KMS-11 (cell line): Measurements from ENCODE around the gene HELB.

Experiments used
- H2AFZ ChIP-seq: fragments of 200-600 bp; sonication (generic); 2 replicates; pipeline ENCODE4 v1.6.1; 2016; ENCODE audit warnings: antibody characterized with exemption, mixed run types, low read depth
- H3K27ac ChIP-seq: fragments of 200-600 bp; sonication (generic); 2 replicates; pipeline ENCODE4 v1.6.1; 2016; ENCODE audit warnings: mild to moderate bottlenecking, mixed run types
- H3K27me3 ChIP-seq: fragments of 200-600 bp; sonication (generic); 2 replicates; pipeline ENCODE4 v1.6.1; 2017; ENCODE audit warnings: mild to moderate bottlenecking, low read depth, mixed run types, moderate library complexity; ENCODE audit not compliant: insufficient read depth
- H3K36me3 ChIP-seq: fragments of 200-600 bp; sonication (generic); 2 replicates; pipeline ENCODE4 v1.6.1; 2017; ENCODE audit warnings: mild to moderate bottlenecking, mixed run types; ENCODE audit not compliant: insufficient read depth
- H3K4me1 ChIP-seq: fragments of 200-600 bp; sonication (generic); 2 replicates; pipeline ENCODE4 v1.6.1; 2016; ENCODE audit warnings: mild to moderate bottlenecking, low read depth, mixed run types; ENCODE audit not compliant: poor library complexity, severe bottlenecking
- H3K4me2 ChIP-seq: fragments of 200-600 bp; sonication (generic); 2 replicates; pipeline ENCODE4 v1.7.0; 2016; ENCODE audit warnings: mild to moderate bottlenecking, mixed run types
- H3K4me3 ChIP-seq: fragments of 200-600 bp; sonication (generic); IDR thresholded peaks from 2 replicates; pipeline ENCODE4 v1.6.1; 2017; ENCODE audit warnings: low read depth, low read length, mixed read lengths; ENCODE audit not compliant: insufficient read depth
- H3K79me2 ChIP-seq: fragments of 200-600 bp; sonication (generic); 2 replicates; pipeline ENCODE4 v1.6.1; 2016; ENCODE audit warnings: low read depth, mixed run types; ENCODE audit not compliant: insufficient read depth
- H3K9ac ChIP-seq: fragments of 200-600 bp; sonication (generic); 2 replicates; pipeline ENCODE4 v1.6.1; 2016; ENCODE audit warnings: mild to moderate bottlenecking, mixed run types
- H4K20me1 ChIP-seq: fragments of 200-600 bp; sonication (generic); 2 replicates; pipeline ENCODE4 v1.6.1; 2016; ENCODE audit warnings: mild to moderate bottlenecking, mixed run types; ENCODE audit not compliant: insufficient read depth
- CTCF ChIP-seq: fragments of 200-600 bp; sonication (generic); conservative IDR thresholded peaks from 2 replicates; pipeline ENCODE4 v1.6.1; 2017; ENCODE audit warnings: low read depth, mild to moderate bottlenecking, antibody characterized with exemption, low read length, moderate library complexity, mixed read lengths

Gene HELB

GRCh38 chr12:66320996-66321395 lies 18.7 kb downstream of the HELB start:
- no peaks in the 10 kb centered on the region; the same call in 1 of the 2 replicates for H3K79me2 ChIP-seq

DNA sequence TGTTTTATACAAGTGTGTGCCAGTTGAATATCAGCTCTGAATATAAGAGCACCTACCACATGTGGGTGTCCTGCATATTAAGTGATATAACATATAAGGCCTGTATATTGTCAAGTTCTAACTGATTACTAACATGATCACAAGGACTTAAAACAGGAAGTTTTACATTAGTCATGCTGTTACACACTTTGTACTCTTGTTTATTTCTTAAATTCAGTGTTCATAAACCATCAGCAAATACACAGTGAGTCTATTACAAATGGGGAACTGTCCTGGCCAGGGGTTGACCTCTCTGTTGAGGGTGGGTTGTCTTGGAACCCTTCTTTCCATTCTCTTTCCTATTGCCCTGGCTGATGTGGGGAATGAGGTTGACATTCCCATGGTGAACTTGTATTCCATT lies 19.1 kb downstream of the HELB start:
- H3K4me1 ChIP-seq = no peaks in the 10 kb centered on the region
- H3K4me2 ChIP-seq = no peak overlapping the region
- H3K79me2 ChIP-seq = no peaks in the 10 kb centered on the region; the same call in 1 of the 2 replicates

More at GRCh38 chr12:66320996-66321395, 18.7 kb downstream of the HELB start:
- H2AFZ ChIP-seq = no peak overlapping the region
- no peak overlapping the region for H3K9ac ChIP-seq
- H3K4me3 ChIP-seq = no peak overlapping the region
- H4K20me1 ChIP-seq = no peaks in the 10 kb centered on the region
- H3K4me2 ChIP-seq = no peak overlapping the region
- H3K27ac ChIP-seq = no peak overlapping the region
- H3K36me3 ChIP-seq = peaks cover 2% of the 10 kb centered on the region; the same call in 1 of the 2 replicates
- H3K27me3 ChIP-seq = no peaks in the 10 kb centered on the region
- no peaks in the 10 kb centered on the region for H3K4me1 ChIP-seq
- no peak for TF ChIP-seq CTCF

GRCh38 chr12:66323017-66323416 lies 20.7 kb downstream of the HELB start:
- no peak for TF ChIP-seq CTCF

More for the DNA sequence above, 19.1 kb downstream of the HELB start:
- TF ChIP-seq CTCF = no peak
- H3K36me3 ChIP-seq = no peaks in the 10 kb centered on the region
- H3K27ac ChIP-seq = no peak overlapping the region
- no peaks in the 10 kb centered on the region for H4K20me1 ChIP-seq
- H3K4me3 ChIP-seq = no peak overlapping the region
- no peaks in the 10 kb centered on the region for H3K27me3 ChIP-seq
- H3K9ac ChIP-seq = no peak overlapping the region
- no peak overlapping the region for H2AFZ ChIP-seq

DNA sequence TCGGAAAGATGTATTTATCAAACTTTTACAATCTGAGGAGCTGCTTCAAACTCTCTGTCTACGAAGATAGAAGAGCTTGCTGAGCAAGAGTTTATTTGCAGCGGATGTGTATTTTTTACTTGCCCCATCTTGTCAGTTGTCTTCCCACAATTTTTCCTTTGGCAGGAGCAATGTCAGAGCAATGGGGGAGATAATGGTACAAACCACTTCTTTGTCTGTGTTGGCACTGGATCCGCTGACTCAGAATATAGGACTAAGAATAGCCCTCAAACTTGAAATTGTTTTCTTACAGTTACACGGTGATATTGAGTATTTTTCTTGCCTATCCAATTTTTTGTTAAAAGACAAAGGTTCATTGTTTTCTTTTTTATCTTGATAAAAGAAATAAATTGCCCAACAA lies 27.6 kb downstream of the HELB start:
- no peak overlapping the region for H2AFZ ChIP-seq
- no peaks in the 10 kb centered on the region for H3K4me1 ChIP-seq
- no peaks in the 10 kb centered on the region for H3K36me3 ChIP-seq
- no peaks in the 10 kb centered on the region for H3K79me2 ChIP-seq
- H3K4me3 ChIP-seq = no peak overlapping the region
- TF ChIP-seq CTCF = no peak
- H3K9ac ChIP-seq = no peak overlapping the region
- H4K20me1 ChIP-seq = no peaks in the 10 kb centered on the region
- H3K4me2 ChIP-seq = no peak overlapping the region
- H3K27me3 ChIP-seq = no peaks in the 10 kb centered on the region
- H3K27ac ChIP-seq = no peak overlapping the region

More at GRCh38 chr12:66323017-66323416, 20.7 kb downstream of the HELB start:
- Histone ChIP-seq H3K36me3 (no peaks in the 10 kb centered on the region), H3K27me3 (no peaks in the 10 kb centered on the region), H4K20me1 (no peaks in the 10 kb centered on the region), H3K79me2 (no peaks in the 10 kb centered on the region; the same call in 1 of the 2 replicates), H3K4me1 (no peaks in the 10 kb centered on the region), H3K27ac (no peak overlapping the region), H3K9ac (no peak overlapping the region), H3K4me2 (no peak overlapping the region), H3K4me3 (no peak overlapping the region), H2AFZ (no peak overlapping the region)
